CD14-positive monocyte (primary cell): ENCODE results near the gene ARHGEF37. TPM values are rescaled to one million over a fixed set of nuclear protein-coding genes. Genes with fewer than 3 reads are reported as not detected.

ENCODE experiments used
- DNase-seq, 3 donors: peaks; one replicate each; pipeline ENCODE4 v3.0.0-alpha.2; 2011 to 2022
- H2AFZ ChIP-seq: 2 replicates; pipeline ENCODE4 v1.6.0; 2012; ENCODE audit warnings: mild to moderate bottlenecking, low read depth, low read length, inconsistent platforms; ENCODE audit not compliant: insufficient read depth, poor library complexity, severe bottlenecking
- H3K27ac ChIP-seq, 2 donors: 1 replicate in 1 of 2; 2 replicates in 1 of 2; pipeline ENCODE4 v1.5.1; 2012 to 2013; ENCODE audit warnings: low read length in 2 of 2, control low read depth in 1 of 2, inconsistent platforms in 1 of 2, low read depth in 1 of 2, mild to moderate bottlenecking in 1 of 2
- H3K27me3 ChIP-seq, 2 donors: one replicate each; pipeline versions ENCODE4 v1.6.0 to v1.6.1; 2011 to 2013; ENCODE audit warnings: low read length in 2 of 2; ENCODE audit not compliant: control insufficient read depth in 2 of 2, insufficient read depth in 2 of 2
- H3K36me3 ChIP-seq, 2 donors: replicated peaks in 1 of 2; 1 replicate in 1 of 2; 2 replicates in 1 of 2; pipeline versions ENCODE4 v1.5.1 to v1.6.1; 2012 to 2013; ENCODE audit warnings: low read length in 2 of 2, control low read depth in 1 of 2, inconsistent platforms in 1 of 2, mild to moderate bottlenecking in 1 of 2; ENCODE audit not compliant: insufficient read depth in 2 of 2, control insufficient read depth in 1 of 2
- H3K4me1 ChIP-seq, 2 donors: 1 replicate in 1 of 2; 2 replicates in 1 of 2; pipeline versions ENCODE4 v1.5.1 to v1.6.1; 2012 to 2013; ENCODE audit warnings: low read length in 2 of 2, control low read depth in 1 of 2, inconsistent platforms in 1 of 2, mild to moderate bottlenecking in 1 of 2, moderate library complexity in 1 of 2; ENCODE audit not compliant: insufficient read depth in 2 of 2, control insufficient read depth in 1 of 2
- H3K4me2 ChIP-seq: replicated peaks from 2 replicates; pipeline ENCODE3; 2012; ENCODE audit warnings: low read length, moderate library complexity, mild to moderate bottlenecking; ENCODE audit not compliant: poor library complexity, severe bottlenecking; ENCODE audit errors: extremely low read depth
- H3K4me3 ChIP-seq, 3 experiments: fragments of 200-600 bp in 1 of 3; sonication (generic) in 1 of 3; replicated peaks in 1 of 3; 1 replicate in 2 of 3; 2 replicates in 1 of 3; pipeline ENCODE4 v1.5.1; 2011 to 2013; ENCODE audit warnings: low read length in 3 of 3, mild to moderate bottlenecking in 3 of 3, control low read depth in 2 of 3, low read depth in 2 of 3, inconsistent platforms in 1 of 3, moderate library complexity in 1 of 3
- H3K79me2 ChIP-seq: 2 replicates; pipeline ENCODE4 v1.6.0; 2012; ENCODE audit warnings: mild to moderate bottlenecking, control low read depth, inconsistent platforms, low read length, moderate library complexity; ENCODE audit not compliant: insufficient read depth
- H3K9ac ChIP-seq: 2 replicates; pipeline ENCODE4 v1.6.0; 2017; ENCODE audit warnings: low read length, mild to moderate bottlenecking; ENCODE audit not compliant: insufficient read depth, poor library complexity, severe bottlenecking
- H3K9me3 ChIP-seq, 2 donors: replicated peaks in 1 of 2; 1 replicate in 1 of 2; 2 replicates in 1 of 2; pipeline versions ENCODE4 v1.5.1 to v1.6.1; 2012 to 2013; ENCODE audit warnings: low read length in 2 of 2, control low read depth in 1 of 2; ENCODE audit not compliant: control insufficient read depth in 1 of 2, insufficient read depth in 1 of 2
- H4K20me1 ChIP-seq: 2 replicates; pipeline ENCODE4 v1.6.0; 2012; ENCODE audit warnings: mild to moderate bottlenecking, low read length, control low read depth, moderate library complexity; ENCODE audit not compliant: insufficient read depth
- H3K27ac Mint-ChIP-seq, 7 donors: one replicate each; pipeline ENCODE4 v1.8.0; 2020; ENCODE audit warnings: mild to moderate bottlenecking in 7 of 7, mixed read lengths in 7 of 7, moderate library complexity in 6 of 7, inconsistent platforms in 2 of 7
- H3K27me3 Mint-ChIP-seq, 3 donors: one replicate each; pipeline ENCODE4 v1.8.0; 2021 to 2022; ENCODE audit warnings: low read depth in 3 of 3, mild to moderate bottlenecking in 3 of 3, mixed read lengths in 3 of 3, moderate library complexity in 3 of 3, inconsistent platforms in 1 of 3
- H3K36me3 Mint-ChIP-seq, 2 donors: one replicate each; pipeline ENCODE4 v1.8.0; 2020; ENCODE audit warnings: mixed read lengths in 2 of 2, inconsistent platforms in 1 of 2, mild to moderate bottlenecking in 1 of 2
- H3K4me1 Mint-ChIP-seq: one replicate; pipeline ENCODE4 v1.8.0; 2020; ENCODE audit warnings: mild to moderate bottlenecking, mixed read lengths
- H3K4me3 Mint-ChIP-seq, 2 donors: one replicate each; pipeline ENCODE4 v1.8.0; 2020; ENCODE audit warnings: mild to moderate bottlenecking in 2 of 2, mixed read lengths in 2 of 2, moderate library complexity in 1 of 2
- H3K9me3 Mint-ChIP-seq, 7 donors: one replicate each; pipeline ENCODE4 v1.8.0; 2020 to 2022; ENCODE audit warnings: mixed read lengths in 7 of 7, mild to moderate bottlenecking in 6 of 7, moderate library complexity in 6 of 7, inconsistent platforms in 2 of 7
- CTCF ChIP-seq: fragments of 200-600 bp; IDR thresholded peaks from one replicate; pipeline ENCODE4 v1.8.0; 2022; ENCODE audit warnings: antibody characterized with exemption, mild to moderate bottlenecking
- WGBS: methylation state at CpG from one replicate; pipeline ENCODE4 v1.1.5; 2013; ENCODE audit warnings: missing lambda C conversion rate; ENCODE audit not compliant: insufficient coverage; 5-methylcytosine and 5-hydroxymethylcytosine counted together
- intact Hi-C, 2 donors: fragments of 100-400 bp; cut with micrococcal nuclease; formaldehyde crosslinking; loops; one replicate each; pipeline versions ENCODE4 v1.15.0 to v1.15.1; 2023
- polyA plus RNA-seq, 3 donors: library from polyadenylated mRNA; depleted of rRNA in 1 of 3; unstranded in 2 of 3; stranded (reverse) in 1 of 3; fragments of 300-500 nt in 2 of 3; fragments of >200 nt in 1 of 3; fragmentation: Illumina TruSeq in 2 of 3; gene quantifications; 1 replicate in 2 of 3; 2 replicates in 1 of 3; pipeline ENCODE4 v1.2.3, GENCODE V29; 2012 to 2021

ARHGEF37 gene
- polyA plus RNA-seq, 3 donors = not detected

GRCh38 chr5:149636861-149637246 is 55.6 kb downstream of the ARHGEF37 start:
- no peaks in the 10 kb centered on the region for H3K9me3 ChIP-seq
- Mint-ChIP-seq H3K4me1 (peaks cover 11% of the 10 kb centered on the region), H3K9me3 (peaks cover 0 to 3% (median 0%) of the 10 kb centered on the region in 7 donors), H3K27ac (no peak overlapping the region), H3K36me3 (no peaks in the 10 kb centered on the region), H3K4me3 (no peak overlapping the region), H3K27me3 (peaks cover 0 to 2% (median 0%) of the 10 kb centered on the region in 3 donors)
- 9% methylated on average over 4 of the region's 6 CpGs for WGBS
- no peak overlapping the region for H3K27ac ChIP-seq
- no peak overlapping the region for H3K9ac ChIP-seq
- H3K4me2 ChIP-seq = no peak overlapping the region
- H3K4me1 ChIP-seq = peaks cover 0 to 4% of the 10 kb centered on the region in 2 donors
- no peaks in the 10 kb centered on the region for H3K27me3 ChIP-seq
- intact Hi-C loops = loop anchor here (1.0 to 10.0 kb wide), 3 partner anchors 191 to 358 kb away; no protein-coding TSS in a partner anchor
- H3K79me2 ChIP-seq = no peaks in the 10 kb centered on the region
- H3K36me3 ChIP-seq = no peaks in the 10 kb centered on the region
- no peak overlapping the region for H2AFZ ChIP-seq
- no peak overlapping the region for H3K4me3 ChIP-seq
- DNase-seq = peak; percentile 10 to 67 (median 58)
- peak; percentile 91 for TF ChIP-seq CTCF
- no peaks in the 10 kb centered on the region for H4K20me1 ChIP-seq

DNA sequence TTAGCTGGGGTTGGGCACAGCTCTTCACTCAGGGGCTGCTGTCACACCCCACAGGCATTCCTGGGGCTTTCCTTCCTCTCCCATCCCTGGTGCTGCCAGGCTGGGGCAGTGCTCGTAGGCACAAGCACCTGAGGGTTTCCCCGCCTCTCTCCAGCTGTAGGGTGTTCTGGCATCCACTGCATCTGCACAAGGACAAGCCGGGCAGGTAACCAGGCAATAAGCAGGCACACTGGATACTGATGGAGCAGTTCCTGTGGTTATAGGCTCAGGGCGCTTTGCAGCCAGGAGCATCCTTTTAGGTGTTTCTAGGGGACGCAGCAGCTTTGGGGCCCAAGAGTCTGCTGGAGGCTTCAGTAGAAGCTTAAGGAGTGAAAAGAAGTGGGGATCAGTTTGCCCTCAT is 56.8 kb downstream of the ARHGEF37 start:
- Histone ChIP-seq H3K36me3 (no peaks in the 10 kb centered on the region), H3K4me1 (peaks cover 0 to 4% of the 10 kb centered on the region in 2 donors), H4K20me1 (no peaks in the 10 kb centered on the region), H2AFZ (no peak overlapping the region), H3K27ac (no peak overlapping the region), H3K9me3 (no peaks in the 10 kb centered on the region), H3K9ac (no peak overlapping the region), H3K27me3 (no peaks in the 10 kb centered on the region), H3K4me3 (no peak overlapping the region), H3K4me2 (no peak overlapping the region), H3K79me2 (no peaks in the 10 kb centered on the region)
- Mint-ChIP-seq H3K4me3 (no peak overlapping the region), H3K27ac (no peak overlapping the region), H3K4me1 (peaks cover 7% of the 10 kb centered on the region), H3K9me3 (peaks cover 0 to 3% (median 0%) of the 10 kb centered on the region in 7 donors), H3K36me3 (no peaks in the 10 kb centered on the region), H3K27me3 (peaks cover 0 to 2% (median 0%) of the 10 kb centered on the region in 3 donors)
- intact Hi-C loops = loop anchor here in 1 of 2 donors (10.0 kb wide), 1 partner anchor 357 kb away; no protein-coding TSS in a partner anchor
- no peak for DNase-seq
- 100% methylated on average over 5 of the region's 5 CpGs for WGBS
- no peak for TF ChIP-seq CTCF
